Activated effector memory CD4-positive, alpha-beta T cell treated with anti-CD3 and anti-CD28 coated beads, Interleukin-2, amount 50 U/mL, for 16 hours (primary cell): ENCODE measurements around the gene CEP192.

Experiments used
- DNase-seq: peaks from one replicate; pipeline ENCODE4 v3.0.0-alpha.2; 2020

Gene CEP192

GRCh38 chr18:13103366-13103765 is 112.2 kb downstream of the CEP192 start:
- no peak for DNase-seq

DNA sequence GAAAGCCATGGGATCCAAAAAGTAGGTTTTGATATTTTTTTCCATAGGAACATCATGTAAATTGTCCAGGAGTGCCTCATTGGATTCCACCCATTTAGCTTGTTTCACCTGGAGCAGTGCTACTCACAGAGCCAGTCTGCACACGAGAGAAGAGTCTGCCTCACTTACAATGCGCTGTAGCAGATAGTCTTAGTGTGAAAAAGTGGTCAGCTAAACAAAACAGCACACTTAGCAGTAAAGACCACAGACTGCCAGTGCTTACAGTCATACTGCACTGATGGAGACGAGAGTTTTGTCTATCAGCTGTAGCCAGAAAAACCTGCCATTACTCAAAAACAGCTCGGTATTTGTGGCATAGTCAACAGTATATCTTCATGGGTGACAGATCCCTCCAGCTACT is 113.9 kb downstream of the CEP192 start:
- DNase-seq = no peak

- no peak for DNase-seq
Measured at GRCh38 chr18:13107074-13107473, 115.9 kb downstream of the CEP192 start.

- DNase-seq = no peak
Measured at GRCh38 chr18:13108330-13108729, 117.2 kb downstream of the CEP192 start.

DNA sequence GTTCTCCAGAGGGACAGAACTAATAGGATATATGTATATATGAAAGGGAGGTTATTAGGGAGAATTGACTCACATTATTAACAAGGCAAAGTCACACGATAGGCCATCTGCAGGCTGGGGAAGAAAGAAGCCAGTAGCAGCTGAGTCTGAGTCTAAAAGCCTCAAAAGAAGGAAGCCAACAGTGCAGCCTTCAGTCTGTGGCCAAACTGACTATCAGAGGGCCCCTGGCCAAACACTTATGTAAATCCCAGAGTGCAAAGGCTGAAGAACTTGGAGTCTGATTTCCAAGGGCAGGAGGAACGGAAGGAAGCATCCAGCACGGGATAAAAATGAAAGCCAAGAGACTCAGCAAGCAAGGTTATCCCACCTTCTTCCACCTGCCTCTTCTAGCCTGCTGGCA is 119.4 kb downstream of the CEP192 start:
- DNase-seq = no peak

- no peak for DNase-seq
Measured at GRCh38 chr18:13112982-13113381, 121.8 kb downstream of the CEP192 start.

- DNase-seq = no peak
Measured at GRCh38 chr18:13120255-13120654, 129.1 kb downstream of the CEP192 start.

GRCh38 chr18:13120983-13121441 is 129.8 kb downstream of the CEP192 start:
- no peak for DNase-seq

GRCh38 chr18:13124411-13124810 is 133.2 kb downstream of the CEP192 start:
- DNase-seq = no peak

- no peak for DNase-seq
Measured at GRCh38 chr18:13125191-13125590, 134.0 kb downstream of the CEP192 start.

DNA sequence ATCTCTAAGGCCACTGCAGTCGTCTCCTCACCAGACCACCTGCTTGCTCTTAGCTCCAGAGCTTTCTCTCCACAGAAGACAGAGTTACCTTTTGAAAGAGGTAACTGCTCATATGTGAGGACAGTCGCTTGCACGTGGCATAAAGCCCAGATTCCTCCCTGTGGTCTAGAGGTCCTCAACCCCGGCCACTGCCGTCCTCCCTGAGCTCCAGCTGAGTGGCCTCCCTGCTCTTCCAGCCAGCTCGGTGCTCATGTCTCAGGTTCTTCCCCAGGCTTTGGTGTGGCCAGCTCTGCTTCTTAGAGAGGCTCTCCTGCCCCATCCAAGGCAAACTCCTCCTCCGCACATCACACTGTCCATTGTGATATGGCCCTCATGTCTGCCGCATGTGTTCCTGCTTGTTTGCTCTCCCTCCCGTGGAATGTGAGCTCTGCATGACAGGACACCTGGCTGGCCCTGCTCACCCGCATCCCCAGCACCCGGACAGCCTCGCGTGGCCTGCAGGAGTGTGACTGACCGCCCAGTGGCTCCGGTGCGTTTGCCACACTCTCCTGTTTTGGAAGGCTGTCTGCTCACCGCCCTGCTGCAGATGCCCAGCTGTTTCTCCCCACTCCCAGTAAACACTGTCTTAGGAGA is 135.9 kb downstream of the CEP192 start:
- DNase-seq = no peak

GRCh38 chr18:13131283-13131682 is 140.1 kb downstream of the CEP192 start:
- no peak for DNase-seq

GRCh38 chr18:13134551-13135401 is 143.6 kb downstream of the CEP192 start:
- no peak for DNase-seq

- DNase-seq = peak; percentile 66
Measured at GRCh38 chr18:13136056-13136903, 145.1 kb downstream of the CEP192 start.

GRCh38 chr18:13136904-13137669 is 145.9 kb downstream of the CEP192 start:
- peak; percentile 72 for DNase-seq

- DNase-seq = peak; percentile 86
Measured at GRCh38 chr18:13137670-13138419, 146.7 kb downstream of the CEP192 start.

DNA sequence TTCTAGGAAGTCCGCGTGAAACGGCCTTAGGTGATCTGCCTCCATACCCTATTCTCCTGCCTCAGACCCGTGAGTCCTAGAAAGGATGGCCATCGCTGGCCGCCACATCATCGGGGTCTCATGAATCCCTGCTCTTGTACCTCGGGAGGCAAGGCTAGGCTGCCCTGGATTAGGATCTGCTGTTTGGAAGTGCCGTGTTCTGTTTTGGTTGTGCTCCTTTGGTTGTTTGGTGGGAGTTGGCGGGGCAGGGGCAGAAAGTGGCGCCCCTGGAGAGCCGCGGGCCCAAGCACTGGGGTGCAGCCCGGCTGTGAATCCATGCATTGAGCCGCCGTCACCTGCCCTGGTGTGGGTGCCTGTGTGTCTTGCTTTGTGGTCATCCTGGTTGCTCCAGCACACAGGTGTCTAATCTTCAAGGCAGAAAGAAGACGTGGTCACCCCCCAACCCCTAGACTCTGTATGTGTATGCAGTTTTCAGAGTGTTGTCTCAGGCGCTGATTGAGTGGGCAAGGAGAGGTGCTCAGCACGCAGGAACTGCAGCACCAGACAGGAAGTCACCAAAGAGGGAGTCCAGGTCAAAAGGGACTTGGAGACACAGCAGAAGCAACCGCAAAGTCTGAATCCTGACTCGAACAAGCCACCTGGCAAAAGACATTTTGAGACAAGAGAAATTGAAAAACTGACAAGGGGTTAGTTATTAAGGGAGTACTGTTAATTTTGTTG is 147.4 kb downstream of the CEP192 start:
- no peak for DNase-seq

- no peak for DNase-seq
Measured at GRCh38 chr18:13139885-13140450, 148.8 kb downstream of the CEP192 start.

GRCh38 chr18:13141209-13141608 is 150.0 kb downstream of the CEP192 start:
- DNase-seq = no peak

- DNase-seq = no peak
Measured at GRCh38 chr18:13145636-13146190, 154.6 kb downstream of the CEP192 start.
